ENCODE measurements around the gene TOMM20. TPM values are rescaled to one million over a fixed set of nuclear protein-coding genes. Genes with fewer than 3 reads are reported as not detected.

The TOMM20 gene
- total RNA-seq, 1 experiment from 2014 or later = 72.6 TPM

GRCh38 chr1:235077163-235077540 lies 51.5 kb downstream of the TOMM20 start:
- Histone ChIP-seq H3K27me3 (replicated peaks; ENCODE audit: insufficient read depth, low read depth, low read length, poor library complexity) (no peaks in the 10 kb centered on the region), H3K9me3 (ENCODE audit: low read depth, low read length, poor library complexity, severe bottlenecking) (no peaks in the 10 kb centered on the region), H3K27ac (ENCODE audit: low read depth, low read length, poor library complexity, severe bottlenecking) (no peak overlapping the region), H3K4me3 (ENCODE audit: low read depth, low read length, poor library complexity, severe bottlenecking) (no peak overlapping the region), H3K4me1 (ENCODE audit: insufficient read depth, low read length, poor library complexity, severe bottlenecking) (no peaks in the 10 kb centered on the region), H3K36me3 (ENCODE audit: insufficient read depth, low read length, poor library complexity, severe bottlenecking) (no peaks in the 10 kb centered on the region)
- intact Hi-C loops (cut with micrococcal nuclease; ENCODE audit: unreplicated experiment) = no loop called here
- ChIA-PET CTCF (no interaction called here), POLR2A (ENCODE audit: low non-redundant PET) (no interaction called here)
- no peak for DNase-seq (ENCODE audit: low spot score)
- TF ChIP-seq EZH2 (IDR thresholded peaks at IDR 0.05; ENCODE audit: borderline replicate concordance, low read depth, low read length, poor library complexity, severe bottlenecking) (no peak), CTCF (conservative IDR thresholded peaks at IDR 0.05; ENCODE audit: low read depth, low read length) (no peak)
- no TSS peak for BruUV-seq (replicated peaks)

GRCh38 chr1:235076504-235077162 lies 52.0 kb downstream of the TOMM20 start:
- H3K27ac ChIP-seq (ENCODE audit: low read depth, low read length, poor library complexity, severe bottlenecking) = no peak overlapping the region
- no peaks in the 10 kb centered on the region for H3K9me3 ChIP-seq (ENCODE audit: low read depth, low read length, poor library complexity, severe bottlenecking)
- ChIA-PET POLR2A (ENCODE audit: low non-redundant PET) (no interaction called here), CTCF (no interaction called here)
- no peak for DNase-seq (ENCODE audit: low spot score)
- TF ChIP-seq CTCF (conservative IDR thresholded peaks at IDR 0.05; ENCODE audit: low read depth, low read length) (no peak), EZH2 (IDR thresholded peaks at IDR 0.05; ENCODE audit: borderline replicate concordance, low read depth, low read length, poor library complexity, severe bottlenecking) (no peak)
- no peak overlapping the region for H3K4me3 ChIP-seq (ENCODE audit: low read depth, low read length, poor library complexity, severe bottlenecking)
- no peaks in the 10 kb centered on the region for H3K27me3 ChIP-seq (replicated peaks; ENCODE audit: insufficient read depth, low read depth, low read length, poor library complexity)
- no TSS peak for BruUV-seq (replicated peaks)
- intact Hi-C loops (cut with micrococcal nuclease; ENCODE audit: unreplicated experiment) = no loop called here
- H3K4me1 ChIP-seq (ENCODE audit: insufficient read depth, low read length, poor library complexity, severe bottlenecking) = no peaks in the 10 kb centered on the region
- no peaks in the 10 kb centered on the region for H3K36me3 ChIP-seq (ENCODE audit: insufficient read depth, low read length, poor library complexity, severe bottlenecking)

GRCh38 chr1:235075777-235076308 lies 52.8 kb downstream of the TOMM20 start:
- intact Hi-C loops (cut with micrococcal nuclease; ENCODE audit: unreplicated experiment) = no loop called here
- CTCF ChIA-PET = no interaction called here
- no TSS peak for BruUV-seq (replicated peaks)

More at GRCh38 chr1:235075777-235076308, 52.8 kb downstream of the TOMM20 start:
- no peaks in the 10 kb centered on the region for H3K27me3 ChIP-seq (replicated peaks; ENCODE audit: insufficient read depth, low read depth, low read length, poor library complexity)
- H3K4me1 ChIP-seq (ENCODE audit: insufficient read depth, low read length, poor library complexity, severe bottlenecking) = no peaks in the 10 kb centered on the region
- DNase-seq (ENCODE audit: low spot score) = no peak
- no peaks in the 10 kb centered on the region for H3K36me3 ChIP-seq (ENCODE audit: insufficient read depth, low read length, poor library complexity, severe bottlenecking)
- TF ChIP-seq EZH2 (IDR thresholded peaks at IDR 0.05; ENCODE audit: borderline replicate concordance, low read depth, low read length, poor library complexity, severe bottlenecking) (no peak), CTCF (conservative IDR thresholded peaks at IDR 0.05; ENCODE audit: low read depth, low read length) (no peak)
- POLR2A ChIA-PET (ENCODE audit: low non-redundant PET) = no interaction called here
- no peaks in the 10 kb centered on the region for H3K9me3 ChIP-seq (ENCODE audit: low read depth, low read length, poor library complexity, severe bottlenecking)
- H3K4me3 ChIP-seq (ENCODE audit: low read depth, low read length, poor library complexity, severe bottlenecking) = no peak overlapping the region
- no peak overlapping the region for H3K27ac ChIP-seq (ENCODE audit: low read depth, low read length, poor library complexity, severe bottlenecking)

Measured in A673 (cell line).